Colonic mucosa (tissue), 4 donors: ENCODE results near the gene SMC5. TPM values are rescaled to one million over a fixed set of nuclear protein-coding genes. Genes with fewer than 3 reads are reported as not detected.

Experiments used
- DNase-seq: peaks from one replicate; pipeline ENCODE4 v3.0.0-alpha.2; 2020
- H3K27ac ChIP-seq: fragments of 200-600 bp; one replicate; pipeline ENCODE4 v1.8.0; 2021
- H3K27me3 ChIP-seq: fragments of 200-600 bp; one replicate; pipeline ENCODE4 v1.8.0; 2021
- H3K36me3 ChIP-seq: fragments of 200-600 bp; one replicate; pipeline ENCODE4 v1.8.0; 2021
- H3K4me1 ChIP-seq: fragments of 200-600 bp; one replicate; pipeline ENCODE4 v1.8.0; 2021; ENCODE audit warnings: mild to moderate bottlenecking
- H3K4me3 ChIP-seq: fragments of 200-600 bp; one replicate; pipeline ENCODE4 v1.8.0; 2021
- H3K9ac ChIP-seq, 2 donors: one replicate each; pipeline ENCODE4 v1.7.0; 2013; ENCODE audit warnings: control low read depth in 2 of 2, low read depth in 2 of 2, low read length in 2 of 2
- H3K9me3 ChIP-seq: fragments of 200-600 bp; one replicate; pipeline ENCODE4 v1.8.0; 2021
- intact Hi-C: fragments of 100-400 bp; cut with DNase I; formaldehyde crosslinking; loops from one replicate; pipeline ENCODE4 v1.14.1; 2022
- total RNA-seq, 2 donors: library from RNA; stranded (reverse); fragmentation: NEBNext Ultra II Directional in 1 of 2; extraction: Animal tissue kit (Norgen Biotek cat#: 25700) in 1 of 2; gene quantifications; one replicate each; pipeline ENCODE4 v1.2.1, GENCODE V29; 2021
- TF ChIP-seq, protein P1 (sequence below): fragments of 200-600 bp; IDR thresholded peaks from one replicate; pipeline ENCODE4 v1.8.0; 2022; ENCODE audit warnings: antibody characterized with exemption, mild to moderate bottlenecking
- donor health status: healthy.
- donor health status: DM: no; HTN: no; CAD: no.
- donor health status: DM: no; HTN: no; CAD: no.

The SMC5 gene
- total RNA-seq, 2 donors from 2014 or later = 31.4 to 35.9 TPM

DNA sequence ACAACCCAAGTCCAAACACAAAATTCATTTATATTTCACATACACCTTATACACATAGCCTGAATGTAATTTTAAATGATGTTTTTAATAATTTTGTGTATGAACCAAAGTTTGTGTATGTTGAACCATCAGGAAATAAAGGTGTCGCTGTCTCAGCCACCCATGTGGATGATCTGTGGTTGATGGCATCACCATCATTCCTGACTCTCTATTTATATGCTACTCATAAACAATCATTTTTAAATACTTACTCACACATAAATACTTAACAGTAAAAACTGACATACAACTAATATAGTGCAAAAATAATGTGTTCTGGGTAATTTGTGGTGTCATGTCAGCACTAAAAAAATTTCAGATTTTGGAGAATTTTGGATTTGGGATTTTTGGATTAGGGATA lies 38.4 kb downstream of the SMC5 start:
- TF ChIP-seq, protein P1, sequence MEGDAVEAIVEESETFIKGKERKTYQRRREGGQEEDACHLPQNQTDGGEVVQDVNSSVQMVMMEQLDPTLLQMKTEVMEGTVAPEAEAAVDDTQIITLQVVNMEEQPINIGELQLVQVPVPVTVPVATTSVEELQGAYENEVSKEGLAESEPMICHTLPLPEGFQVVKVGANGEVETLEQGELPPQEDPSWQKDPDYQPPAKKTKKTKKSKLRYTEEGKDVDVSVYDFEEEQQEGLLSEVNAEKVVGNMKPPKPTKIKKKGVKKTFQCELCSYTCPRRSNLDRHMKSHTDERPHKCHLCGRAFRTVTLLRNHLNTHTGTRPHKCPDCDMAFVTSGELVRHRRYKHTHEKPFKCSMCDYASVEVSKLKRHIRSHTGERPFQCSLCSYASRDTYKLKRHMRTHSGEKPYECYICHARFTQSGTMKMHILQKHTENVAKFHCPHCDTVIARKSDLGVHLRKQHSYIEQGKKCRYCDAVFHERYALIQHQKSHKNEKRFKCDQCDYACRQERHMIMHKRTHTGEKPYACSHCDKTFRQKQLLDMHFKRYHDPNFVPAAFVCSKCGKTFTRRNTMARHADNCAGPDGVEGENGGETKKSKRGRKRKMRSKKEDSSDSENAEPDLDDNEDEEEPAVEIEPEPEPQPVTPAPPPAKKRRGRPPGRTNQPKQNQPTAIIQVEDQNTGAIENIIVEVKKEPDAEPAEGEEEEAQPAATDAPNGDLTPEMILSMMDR = no peak
- no peak for DNase-seq
- no peaks in the 10 kb centered on the region for H3K9me3 ChIP-seq
- no peak overlapping the region for H3K9ac ChIP-seq
- H3K27ac ChIP-seq = no peak overlapping the region
- peaks cover 3% of the 10 kb centered on the region for H3K36me3 ChIP-seq
- H3K4me3 ChIP-seq = no peak overlapping the region
- intact Hi-C loops = no loop called here
- H3K27me3 ChIP-seq = no peaks in the 10 kb centered on the region
- H3K4me1 ChIP-seq = no peaks in the 10 kb centered on the region

DNA sequence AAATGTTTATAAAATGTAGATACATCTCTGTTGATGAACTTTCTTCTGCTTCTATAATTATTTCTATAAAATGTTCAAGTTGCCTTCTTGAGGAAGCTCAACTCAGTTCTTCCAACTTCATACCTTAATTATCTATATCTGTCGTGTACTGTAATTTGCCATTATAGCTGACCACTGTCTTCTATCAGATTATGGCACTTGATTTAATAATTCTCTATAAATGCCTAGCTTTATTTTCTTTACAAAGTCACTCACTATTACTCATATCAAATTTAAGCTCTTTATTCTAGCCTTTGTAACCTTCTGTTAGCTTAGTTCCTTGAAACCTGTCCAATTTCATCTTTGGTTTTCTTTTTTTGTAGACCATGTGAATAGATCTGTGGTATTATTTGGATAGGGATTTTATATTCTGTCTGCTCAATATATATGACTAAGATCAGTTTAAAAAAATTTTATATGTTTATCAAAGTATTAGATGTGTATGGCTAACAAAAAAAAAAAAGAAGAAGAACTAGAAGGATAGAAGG lies 39.5 kb downstream of the SMC5 start:
- intact Hi-C loops = no loop called here
- TF ChIP-seq, protein P1 = no peak
- H3K36me3 ChIP-seq = peaks cover 8% of the 10 kb centered on the region
- no peak overlapping the region for H3K27ac ChIP-seq
- H3K9ac ChIP-seq = no peak overlapping the region
- DNase-seq = no peak
- H3K4me3 ChIP-seq = no peak overlapping the region
- no peaks in the 10 kb centered on the region for H3K4me1 ChIP-seq
- H3K9me3 ChIP-seq = no peaks in the 10 kb centered on the region
- no peaks in the 10 kb centered on the region for H3K27me3 ChIP-seq

DNA sequence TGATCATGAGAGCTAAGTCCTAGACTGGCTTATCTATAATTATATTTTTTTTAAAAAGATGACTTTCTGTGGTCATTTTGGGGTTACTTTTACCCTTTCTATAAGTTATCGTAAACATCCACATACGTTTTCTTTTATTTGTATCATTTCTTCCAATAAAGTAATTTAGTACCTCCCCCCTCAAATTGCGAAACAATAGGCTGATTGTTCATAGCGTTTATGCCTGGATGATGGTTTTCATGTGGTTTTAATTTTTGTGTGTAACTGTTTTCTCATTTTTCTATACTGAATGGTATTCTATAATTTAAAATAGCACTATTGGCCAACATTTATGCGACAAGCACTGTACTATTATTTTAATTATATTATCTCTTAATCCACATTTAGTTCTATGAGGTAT lies 44.5 kb downstream of the SMC5 start:
- Histone ChIP-seq H3K9ac (no peak overlapping the region), H3K36me3 (peaks cover 8% of the 10 kb centered on the region), H3K27ac (no peak overlapping the region), H3K4me1 (no peaks in the 10 kb centered on the region), H3K27me3 (no peaks in the 10 kb centered on the region), H3K4me3 (no peak overlapping the region), H3K9me3 (no peaks in the 10 kb centered on the region)
- intact Hi-C loops = no loop called here
- no peak for DNase-seq
- TF ChIP-seq, protein P1 = no peak

DNA sequence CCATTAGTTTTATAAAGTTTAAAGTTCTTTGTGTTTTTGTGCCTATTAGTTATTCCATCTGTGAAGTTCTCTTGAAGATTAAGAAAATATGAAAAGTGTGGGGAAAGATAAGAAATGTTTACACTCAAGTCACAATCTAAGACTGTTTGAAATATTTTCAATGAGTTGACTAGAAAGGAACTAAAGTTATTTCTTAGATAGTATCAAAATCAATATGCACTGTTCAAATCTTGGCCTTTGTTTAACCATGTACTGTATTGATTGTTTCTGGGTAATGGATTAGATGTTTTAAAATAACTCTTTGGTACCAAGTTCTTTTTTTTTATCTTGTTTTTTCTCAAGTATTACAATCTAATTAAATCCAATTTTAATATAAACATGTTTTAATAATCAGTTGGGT lies 46.0 kb downstream of the SMC5 start:
- intact Hi-C loops = no loop called here
- H3K36me3 ChIP-seq = peaks cover 8% of the 10 kb centered on the region
- TF ChIP-seq, protein P1 = no peak
- no peak overlapping the region for H3K27ac ChIP-seq
- H3K9ac ChIP-seq = no peak overlapping the region
- H3K9me3 ChIP-seq = no peaks in the 10 kb centered on the region
- H3K27me3 ChIP-seq = no peaks in the 10 kb centered on the region
- no peak for DNase-seq
- no peak overlapping the region for H3K4me3 ChIP-seq
- H3K4me1 ChIP-seq = no peaks in the 10 kb centered on the region

DNA sequence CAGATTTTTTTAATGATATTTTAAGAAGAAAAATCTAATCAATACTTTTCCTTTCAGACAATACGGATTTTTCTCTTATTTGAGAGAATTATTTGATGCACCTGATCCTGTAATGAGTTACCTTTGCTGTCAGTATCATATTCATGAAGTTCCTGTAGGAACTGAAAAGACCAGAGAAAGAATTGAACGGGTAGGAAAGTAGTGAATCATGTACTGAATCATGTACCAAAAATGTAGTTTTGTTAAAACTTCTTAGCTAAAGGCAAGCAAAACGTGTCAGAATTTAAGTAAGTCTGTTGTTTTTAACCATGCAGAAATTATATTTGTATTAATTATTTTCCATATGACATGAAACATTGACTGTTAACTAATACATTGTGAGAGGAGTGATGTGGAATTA lies 56.6 kb downstream of the SMC5 start:
- DNase-seq = no peak
- H3K9me3 ChIP-seq = no peaks in the 10 kb centered on the region
- intact Hi-C loops = no loop called here
- H3K4me3 ChIP-seq = no peak overlapping the region
- H3K27ac ChIP-seq = no peak overlapping the region
- no peaks in the 10 kb centered on the region for H3K36me3 ChIP-seq
- no peak overlapping the region for H3K9ac ChIP-seq
- no peaks in the 10 kb centered on the region for H3K27me3 ChIP-seq
- no peaks in the 10 kb centered on the region for H3K4me1 ChIP-seq
- TF ChIP-seq, protein P1 = no peak
